Type B pancreatic cell (in vitro differentiated cells): ENCODE data around the gene ARHGAP19. TPM values are rescaled to one million over a fixed set of nuclear protein-coding genes. Genes with fewer than 3 reads are reported as not detected.
A peak's percentile ranks its signal among the peaks of the same experiment; 100 is the strongest.

Experiments used
- DNase-seq: peaks from one replicate; pipeline ENCODE4 v3.0.0; 2021; ENCODE audit warnings: mixed read lengths; ENCODE audit not compliant: unreplicated experiment; ENCODE audit errors: extremely low spot score
- H3K27ac Mint-ChIP-seq: 2 replicates; pipeline ENCODE4 v1.8.0; 2021; ENCODE audit warnings: mild to moderate bottlenecking, mixed read lengths
- H3K27me3 Mint-ChIP-seq: 2 replicates; pipeline ENCODE4 v1.8.0; 2021; ENCODE audit warnings: mixed read lengths
- H3K36me3 Mint-ChIP-seq: 2 replicates; pipeline ENCODE4 v1.8.0; 2021; ENCODE audit warnings: mixed read lengths
- H3K4me1 Mint-ChIP-seq: one replicate; pipeline ENCODE4 v1.8.0; 2021; ENCODE audit warnings: mixed read lengths; ENCODE audit not compliant: unreplicated experiment
- H3K4me3 Mint-ChIP-seq: 2 replicates; pipeline ENCODE4 v1.8.0; 2021; ENCODE audit warnings: mild to moderate bottlenecking, mixed read lengths
- H3K9me3 Mint-ChIP-seq: 2 replicates; pipeline ENCODE4 v1.8.0; 2021; ENCODE audit warnings: mixed read lengths
- total RNA-seq: library from RNA; stranded (reverse); gene quantifications from 2 replicates; pipeline ENCODE4 v1.2.1, GENCODE V29; 2021; ENCODE audit warnings: low replicate concordance
- TF ChIP-seq, protein P1 (sequence below): fragments of 200-600 bp; sonication (generic); conservative IDR thresholded peaks from 2 replicates; pipeline ENCODE4 v1.5.0; 2021; ENCODE audit warnings: antibody characterized with exemption, mild to moderate bottlenecking

ARHGAP19 gene
- total RNA-seq, 1 donor from 2014 or later = 19.8 TPM

DNA sequence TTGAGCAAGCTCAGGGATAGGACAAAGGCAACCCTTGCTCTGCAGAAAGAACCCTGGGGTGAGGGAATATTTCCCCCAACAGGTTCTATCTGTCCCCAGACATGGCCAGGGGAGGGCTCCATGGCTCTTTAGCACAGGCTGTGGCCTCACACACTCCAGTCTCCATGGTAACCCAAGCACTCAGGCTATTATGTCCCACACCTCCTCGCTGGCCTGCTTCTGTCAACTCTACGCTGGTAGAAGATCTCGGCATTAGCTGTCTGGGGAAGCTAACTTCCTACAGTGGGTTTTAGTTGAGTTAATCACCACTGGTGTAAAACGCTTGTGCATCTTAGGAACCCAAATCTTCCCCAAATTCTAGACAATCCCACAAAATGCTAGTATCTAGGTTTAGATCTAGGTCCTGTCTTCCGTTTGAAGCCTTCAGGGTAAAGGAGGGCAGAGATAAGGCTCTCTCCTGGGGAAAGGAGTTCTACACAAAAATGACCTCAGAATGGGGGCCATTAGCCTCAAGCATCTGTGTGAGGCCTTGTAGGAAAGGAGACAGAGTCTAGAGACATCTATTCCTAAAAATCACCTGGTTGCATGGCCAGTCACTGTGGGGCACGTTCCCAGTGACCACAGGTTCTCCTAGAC is 70.0 kb downstream of the ARHGAP19 start:
- Mint-ChIP-seq H3K27me3 (no peaks in the 10 kb centered on the region), H3K4me1 (peaks cover 13% of the 10 kb centered on the region), H3K9me3 (no peaks in the 10 kb centered on the region)

DNA sequence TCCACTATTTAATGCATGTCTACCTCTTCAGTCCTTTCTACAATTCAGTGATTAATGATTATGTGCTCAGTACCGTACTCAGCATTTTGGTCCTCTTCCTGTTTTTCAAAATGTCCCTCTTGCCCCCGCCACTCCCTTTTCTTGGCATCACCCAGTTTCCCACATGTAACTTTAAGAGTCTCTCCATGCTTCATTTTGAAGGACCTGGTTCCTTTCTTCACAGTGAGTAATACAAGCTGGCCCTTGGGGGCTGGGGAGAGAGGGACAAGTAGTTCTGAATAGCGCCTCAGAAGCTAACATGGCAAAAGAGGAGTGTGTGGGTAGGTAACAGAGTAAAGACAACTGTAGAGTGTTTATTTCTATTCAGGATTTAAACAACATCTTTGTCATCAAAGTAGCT is 72.1 kb downstream of the ARHGAP19 start:
- Mint-ChIP-seq H3K27me3 (no peaks in the 10 kb centered on the region), H3K36me3 (peaks cover 16% of the 10 kb centered on the region), H3K27ac (no peak overlapping the region), H3K4me3 (no peak overlapping the region), H3K4me1 (peaks cover 13% of the 10 kb centered on the region), H3K9me3 (no peaks in the 10 kb centered on the region)
- no peak for DNase-seq
- TF ChIP-seq, protein P1, sequence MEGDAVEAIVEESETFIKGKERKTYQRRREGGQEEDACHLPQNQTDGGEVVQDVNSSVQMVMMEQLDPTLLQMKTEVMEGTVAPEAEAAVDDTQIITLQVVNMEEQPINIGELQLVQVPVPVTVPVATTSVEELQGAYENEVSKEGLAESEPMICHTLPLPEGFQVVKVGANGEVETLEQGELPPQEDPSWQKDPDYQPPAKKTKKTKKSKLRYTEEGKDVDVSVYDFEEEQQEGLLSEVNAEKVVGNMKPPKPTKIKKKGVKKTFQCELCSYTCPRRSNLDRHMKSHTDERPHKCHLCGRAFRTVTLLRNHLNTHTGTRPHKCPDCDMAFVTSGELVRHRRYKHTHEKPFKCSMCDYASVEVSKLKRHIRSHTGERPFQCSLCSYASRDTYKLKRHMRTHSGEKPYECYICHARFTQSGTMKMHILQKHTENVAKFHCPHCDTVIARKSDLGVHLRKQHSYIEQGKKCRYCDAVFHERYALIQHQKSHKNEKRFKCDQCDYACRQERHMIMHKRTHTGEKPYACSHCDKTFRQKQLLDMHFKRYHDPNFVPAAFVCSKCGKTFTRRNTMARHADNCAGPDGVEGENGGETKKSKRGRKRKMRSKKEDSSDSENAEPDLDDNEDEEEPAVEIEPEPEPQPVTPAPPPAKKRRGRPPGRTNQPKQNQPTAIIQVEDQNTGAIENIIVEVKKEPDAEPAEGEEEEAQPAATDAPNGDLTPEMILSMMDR = no peak

More for the DNA sequence above, 70.0 kb downstream of the ARHGAP19 start:
- H3K27ac Mint-ChIP-seq = no peak overlapping the region
- peaks cover 21% of the 10 kb centered on the region for H3K36me3 Mint-ChIP-seq
- DNase-seq = no peak
- TF ChIP-seq, protein P1 = no peak
- no peak overlapping the region for H3K4me3 Mint-ChIP-seq

DNA sequence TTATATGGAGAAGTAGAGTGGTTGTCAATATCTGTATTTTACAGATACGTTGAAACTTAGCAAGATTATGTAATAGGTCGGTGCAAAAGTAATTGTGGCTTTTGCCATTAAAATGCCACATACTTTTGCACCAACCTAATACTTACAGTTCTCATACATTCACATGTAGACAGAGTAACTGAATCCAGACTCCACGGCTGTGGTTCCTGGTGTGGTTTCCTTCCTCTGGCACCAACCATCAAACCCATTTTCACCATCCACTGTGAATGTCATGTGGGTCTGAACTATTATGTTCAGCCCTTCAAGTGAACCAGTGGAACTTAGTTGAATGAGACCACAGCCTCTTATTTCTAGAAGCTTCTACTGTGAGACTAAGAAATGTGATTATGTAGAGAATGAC is 75.1 kb downstream of the ARHGAP19 start:
- peaks cover 4% of the 10 kb centered on the region for H3K36me3 Mint-ChIP-seq
- DNase-seq = no peak
- H3K27ac Mint-ChIP-seq = no peak overlapping the region
- TF ChIP-seq, protein P1 = no peak
- H3K27me3 Mint-ChIP-seq = no peaks in the 10 kb centered on the region
- H3K4me1 Mint-ChIP-seq = peaks cover 13% of the 10 kb centered on the region
- no peaks in the 10 kb centered on the region for H3K9me3 Mint-ChIP-seq
- H3K4me3 Mint-ChIP-seq = no peak overlapping the region

DNA sequence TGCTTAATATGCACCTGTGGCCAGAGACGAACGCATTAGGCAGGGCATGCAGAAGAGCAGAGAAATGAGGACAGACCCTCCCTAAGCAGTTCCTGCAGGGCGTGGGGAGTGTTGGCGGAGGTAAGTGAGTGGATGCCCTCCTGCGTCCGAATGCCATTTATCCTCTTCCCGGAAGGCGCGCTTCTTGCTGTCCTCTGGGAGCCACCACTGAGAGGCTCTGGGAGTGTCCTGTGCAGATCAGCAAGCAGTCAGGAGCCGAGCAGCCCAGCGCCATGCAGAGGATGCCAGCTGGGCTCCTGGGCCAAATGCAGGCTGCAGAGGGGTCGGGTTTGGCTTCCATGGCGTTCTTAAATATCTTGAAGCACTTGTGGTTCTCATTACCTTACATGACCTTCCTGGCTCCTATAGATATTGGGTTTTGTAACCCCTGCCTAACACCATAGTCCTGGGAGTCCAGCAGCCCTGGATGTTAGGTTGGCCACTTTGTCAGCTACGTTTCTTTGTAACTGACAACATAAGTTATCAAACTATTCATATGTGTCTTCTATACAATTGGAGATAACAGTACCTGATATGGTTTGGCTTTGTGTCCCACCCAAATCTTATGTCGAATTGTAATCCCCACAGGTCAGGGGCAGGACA is 76.7 kb downstream of the ARHGAP19 start:
- TF ChIP-seq, protein P1 = no peak
- Mint-ChIP-seq H3K27ac (no peak overlapping the region), H3K27me3 (no peaks in the 10 kb centered on the region), H3K4me1 (peaks cover 12% of the 10 kb centered on the region), H3K36me3 (peaks cover 4% of the 10 kb centered on the region), H3K9me3 (no peaks in the 10 kb centered on the region), H3K4me3 (no peak overlapping the region)
- no peak for DNase-seq

DNA sequence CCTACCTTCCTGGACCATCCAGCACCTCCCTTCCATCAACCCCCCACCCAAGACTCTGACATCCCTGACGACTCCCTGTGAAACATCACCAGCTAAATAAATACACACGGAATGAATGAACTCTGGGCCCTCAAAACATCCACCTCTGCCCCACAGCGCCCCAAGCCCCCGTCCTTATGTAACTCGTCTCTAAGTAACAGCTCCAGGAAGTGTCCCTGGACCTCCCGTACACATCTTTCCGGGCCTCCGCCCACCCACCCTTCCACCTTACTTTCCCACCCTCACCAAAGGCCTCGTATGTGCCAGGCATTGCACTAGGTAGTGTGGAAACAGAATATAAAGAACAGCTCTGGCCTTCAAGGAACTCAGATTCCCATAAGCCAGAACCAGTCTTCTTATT is 79.0 kb downstream of the ARHGAP19 start:
- Mint-ChIP-seq H3K9me3 (no peaks in the 10 kb centered on the region), H3K27ac (peak overlapping the region; percentile 30)
- no peak for DNase-seq

More for the DNA sequence above, 79.0 kb downstream of the ARHGAP19 start:
- TF ChIP-seq, protein P1 = no peak
- Mint-ChIP-seq H3K36me3 (no peaks in the 10 kb centered on the region), H3K27me3 (no peaks in the 10 kb centered on the region), H3K4me3 (no peak overlapping the region), H3K4me1 (peaks cover 5% of the 10 kb centered on the region)
